ENCODE measurements around the gene TUBGCP6.
"Not testable (repeated sequence)": the region's sequence is repeated elsewhere in the genome, so short reads cannot be mapped to it uniquely, and the experiment has no call there.

Gene TUBGCP6

GRCh38 chr22:50179937-50180726 lies 64.7 kb downstream of the TUBGCP6 start:
- DNase-seq, result no peak

GRCh38 chr22:50178871-50179869 lies 65.7 kb downstream of the TUBGCP6 start:
- DNase-seq, result no peak

GRCh38 chr22:50178471-50178864 lies 66.4 kb downstream of the TUBGCP6 start:
- DNase-seq, result no peak

- DNase-seq, result no peak
Measured at GRCh38 chr22:50177537-50178470, 67.0 kb downstream of the TUBGCP6 start.

GRCh38 chr22:50176850-50177536 lies 67.8 kb downstream of the TUBGCP6 start:
- DNase-seq, result no peak

GRCh38 chr22:50175921-50176849 lies 68.6 kb downstream of the TUBGCP6 start:
- DNase-seq, result no peak

- DNase-seq, result no peak
Measured at GRCh38 chr22:50175191-50175461, 69.7 kb downstream of the TUBGCP6 start.

GRCh38 chr22:50174382-50175190 lies 70.2 kb downstream of the TUBGCP6 start:
- DNase-seq, result no peak

GRCh38 chr22:50173983-50174355 lies 70.9 kb downstream of the TUBGCP6 start:
- DNase-seq, result no peak

- no peak for DNase-seq
Measured at GRCh38 chr22:50173311-50173982, 71.4 kb downstream of the TUBGCP6 start.

GRCh38 chr22:50171965-50172421 lies 72.8 kb downstream of the TUBGCP6 start:
- no peak for DNase-seq

GRCh38 chr22:50171319-50171964 lies 73.4 kb downstream of the TUBGCP6 start:
- no peak for DNase-seq

GRCh38 chr22:50170453-50171318 lies 74.1 kb downstream of the TUBGCP6 start, which contains the start of gene PANX2:
Gene PANX2 (plus strand): TSS chr22:50170731. CDS start chr22:50170731, 0 bp downstream.
- no peak for DNase-seq

- DNase-seq, result peak; percentile 30
Measured at GRCh38 chr22:50169774-50170341, 75.0 kb downstream of the TUBGCP6 start.

- no peak for DNase-seq
Measured at GRCh38 chr22:50169181-50169759, 75.6 kb downstream of the TUBGCP6 start.

- not testable (repeated sequence) for DNase-seq
Measured at GRCh38 chr22:50168490-50169180, 76.2 kb downstream of the TUBGCP6 start.

Data from fibroblast of skin of scalp (primary cell).